Anterior cingulate cortex (tissue), 58 donors: ENCODE results near the gene SBF2.
A peak's percentile ranks its signal among the peaks of the same experiment; 100 is the strongest.

Experiments used
- DNase-seq, 58 donors: peaks; one replicate each; lab custom pipeline; 2025; lab: John Stamatoyannopoulos, UW

Gene SBF2

DNA sequence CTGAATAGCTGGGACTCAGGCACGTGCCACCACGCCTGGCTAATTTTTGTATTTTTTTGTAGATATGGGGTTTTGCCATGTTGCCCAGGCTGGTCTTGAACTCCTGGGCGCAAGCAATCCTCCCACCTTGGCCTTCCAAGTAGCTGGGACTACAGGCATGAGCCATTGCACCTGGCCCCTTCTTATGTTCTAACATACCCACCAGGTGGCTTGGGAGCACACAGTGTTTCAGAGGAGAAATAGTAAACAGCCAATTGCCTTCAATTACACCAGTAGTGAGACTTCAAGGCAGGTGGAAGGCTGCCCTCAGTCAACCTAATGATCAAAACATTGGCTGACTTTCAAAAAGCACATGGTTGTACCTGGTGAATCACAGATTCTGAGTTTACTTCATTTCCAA lies 462.9 kb downstream of the SBF2 start:
- no peak for DNase-seq

DNA sequence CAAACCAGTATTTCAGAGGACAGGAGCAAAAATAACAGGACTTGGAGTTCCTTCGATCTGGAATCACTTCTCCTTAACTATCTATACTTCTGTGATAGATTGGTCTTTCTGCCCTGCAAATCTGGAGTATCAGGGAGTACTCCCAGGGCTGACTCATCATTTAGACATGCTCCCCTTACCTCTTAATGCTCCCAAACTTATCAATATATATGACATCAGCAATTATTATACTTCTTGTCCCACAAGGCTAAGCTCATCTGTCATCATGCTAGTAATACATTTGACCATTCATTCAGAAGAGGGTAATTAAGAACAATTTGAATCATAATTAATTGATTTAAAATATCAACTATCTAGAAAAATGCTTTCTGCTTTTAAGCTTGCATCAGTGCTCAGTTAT lies 466.3 kb downstream of the SBF2 start:
- no peak for DNase-seq

DNA sequence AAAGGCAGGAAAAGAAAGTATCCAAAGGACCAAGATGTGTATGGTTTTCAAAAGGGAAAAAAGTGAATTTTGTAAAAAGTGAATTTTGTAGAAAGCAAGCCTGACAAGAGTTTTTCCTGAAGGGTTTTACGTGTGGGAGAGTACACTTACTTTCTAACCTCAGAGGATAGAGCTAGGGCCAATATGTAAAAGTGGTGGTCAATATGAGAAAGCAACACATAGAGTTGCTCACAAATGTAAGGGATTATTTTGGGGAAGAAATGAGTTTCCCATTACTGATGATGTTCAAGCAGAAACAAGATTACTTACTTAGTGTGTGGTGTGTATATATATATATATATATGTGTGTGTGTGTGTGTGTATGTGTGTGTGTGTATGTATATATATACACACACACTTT lies 467.6 kb downstream of the SBF2 start:
- DNase-seq = no peak

GRCh38 chr11:9825895-9826294 lies 468.1 kb downstream of the SBF2 start:
- DNase-seq = no peak

- DNase-seq = no peak
These were observed 468.7 kb downstream of the SBF2 start for GRCh38 chr11:9825315-9825714.

DNA sequence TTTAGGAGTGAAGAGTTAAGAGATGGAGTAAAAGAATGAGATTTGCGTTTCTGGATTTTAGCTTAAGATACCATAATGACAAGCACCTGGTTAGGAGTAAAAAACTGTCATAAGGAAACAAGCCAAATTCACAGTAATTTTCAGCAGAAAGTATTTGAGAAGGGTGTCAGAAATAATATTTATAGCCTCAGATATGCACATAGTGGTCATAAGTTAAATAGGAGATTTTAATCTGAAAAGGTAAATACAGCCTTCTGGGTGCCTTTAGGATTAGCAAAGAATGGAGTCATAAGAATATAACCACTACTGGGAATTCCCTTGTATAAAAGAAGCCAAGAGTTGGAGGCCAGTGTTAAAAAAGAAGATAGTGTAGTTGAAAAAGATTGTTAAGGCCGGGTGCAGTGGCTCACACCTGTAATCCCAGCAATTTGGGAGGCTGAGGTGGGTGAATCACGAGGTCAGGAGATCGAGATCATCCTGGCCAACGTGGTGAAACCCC lies 470.1 kb downstream of the SBF2 start:
- no peak for DNase-seq

- DNase-seq = no peak
These were observed 470.6 kb downstream of the SBF2 start for GRCh38 chr11:9823439-9823838.

DNA sequence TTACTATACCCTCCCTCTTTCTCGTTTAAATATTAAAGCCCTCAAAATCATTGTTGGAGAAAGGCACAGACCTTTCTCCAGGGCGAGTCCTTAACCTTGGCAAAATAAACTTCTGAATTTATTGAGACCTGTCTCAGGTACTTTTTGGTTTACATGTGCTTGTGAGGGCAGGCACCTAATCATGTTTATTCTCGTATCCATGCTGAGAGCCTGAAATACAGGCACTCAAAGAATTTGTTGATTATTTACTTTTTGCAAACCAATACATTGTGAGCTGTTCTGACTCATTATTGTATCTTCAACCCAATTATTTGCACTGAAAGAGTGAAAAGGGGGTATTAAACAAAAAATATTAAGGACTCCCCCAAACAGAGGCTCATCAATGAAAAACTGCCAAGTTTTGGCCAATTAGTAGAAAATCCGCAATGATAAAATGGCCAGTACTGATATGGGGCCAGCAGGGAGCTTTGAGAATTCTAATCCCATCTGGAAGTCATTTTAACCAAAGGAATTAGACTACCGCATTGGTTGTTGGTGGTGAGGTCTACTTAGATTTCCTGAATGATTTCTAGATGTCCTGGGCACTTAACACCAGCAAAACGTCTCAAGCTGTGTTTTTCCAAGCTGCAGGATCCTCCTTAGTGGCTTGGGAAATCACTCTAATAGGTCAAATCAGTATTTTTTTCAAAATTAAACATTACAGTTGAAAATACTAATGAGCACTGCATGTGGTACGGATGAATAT lies 472.8 kb downstream of the SBF2 start:
- no peak for DNase-seq

DNA sequence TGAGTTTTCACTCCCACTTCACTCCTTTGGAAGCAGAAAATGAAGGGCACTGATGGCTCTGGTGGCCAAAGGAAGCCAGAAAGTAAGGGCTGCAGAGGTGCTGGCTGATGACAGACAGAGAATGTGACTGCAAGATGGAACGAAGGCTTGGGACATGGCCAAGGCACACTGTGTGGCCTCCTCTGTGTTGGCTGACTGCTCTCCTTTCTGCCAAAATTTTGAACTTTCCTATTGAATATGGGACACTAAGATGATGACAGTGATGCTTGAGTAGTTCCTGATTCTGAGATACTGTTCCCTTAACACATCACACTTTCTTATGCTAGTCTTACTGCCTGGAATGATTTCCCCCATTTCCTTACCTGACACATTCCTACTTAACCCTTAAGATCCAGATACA lies 473.8 kb downstream of the SBF2 start:
- DNase-seq = no peak

DNA sequence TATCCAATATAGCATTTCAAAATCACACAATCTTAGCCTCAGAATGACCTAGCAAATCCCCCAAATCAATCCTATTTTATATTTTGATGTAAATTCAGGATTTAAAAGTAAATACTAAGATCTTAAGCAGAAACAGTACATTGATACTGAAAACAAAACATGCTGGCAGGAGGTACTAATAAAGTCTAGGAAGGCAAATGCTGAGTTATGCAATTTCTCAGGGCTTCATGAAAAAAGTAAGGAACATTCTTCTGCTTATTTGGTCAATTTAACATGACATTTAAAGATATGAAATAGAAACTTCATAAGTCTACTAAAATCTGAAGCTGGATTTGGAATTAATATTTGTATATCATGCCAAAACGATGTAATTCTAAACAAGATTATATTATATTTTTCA lies 476.8 kb downstream of the SBF2 start:
- DNase-seq = no peak

GRCh38 chr11:9815486-9816136 lies 478.4 kb downstream of the SBF2 start:
- DNase-seq = peak in 1 of 58 donors; percentile 6

DNA sequence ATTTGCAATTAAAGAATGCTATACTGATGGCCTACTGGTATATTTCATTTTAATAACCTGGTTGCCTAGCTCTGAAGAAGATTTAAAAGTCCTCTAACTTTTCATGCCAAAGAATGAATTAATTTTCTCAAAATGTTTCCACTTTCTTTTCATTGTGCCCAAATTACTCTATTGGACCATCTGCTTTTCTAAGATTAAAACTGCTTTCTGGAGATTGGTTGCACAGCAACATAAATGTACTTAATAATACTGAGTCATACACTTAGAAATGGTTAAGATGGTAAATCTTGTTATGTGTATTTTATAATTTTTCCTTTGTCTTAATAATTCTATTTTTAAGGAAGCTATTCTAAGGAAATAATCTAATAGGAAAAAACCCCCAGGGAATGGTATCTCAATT lies 479.9 kb downstream of the SBF2 start:
- no peak for DNase-seq

- no peak for DNase-seq
These were observed 485.1 kb downstream of the SBF2 start for GRCh38 chr11:9808943-9809342.

DNA sequence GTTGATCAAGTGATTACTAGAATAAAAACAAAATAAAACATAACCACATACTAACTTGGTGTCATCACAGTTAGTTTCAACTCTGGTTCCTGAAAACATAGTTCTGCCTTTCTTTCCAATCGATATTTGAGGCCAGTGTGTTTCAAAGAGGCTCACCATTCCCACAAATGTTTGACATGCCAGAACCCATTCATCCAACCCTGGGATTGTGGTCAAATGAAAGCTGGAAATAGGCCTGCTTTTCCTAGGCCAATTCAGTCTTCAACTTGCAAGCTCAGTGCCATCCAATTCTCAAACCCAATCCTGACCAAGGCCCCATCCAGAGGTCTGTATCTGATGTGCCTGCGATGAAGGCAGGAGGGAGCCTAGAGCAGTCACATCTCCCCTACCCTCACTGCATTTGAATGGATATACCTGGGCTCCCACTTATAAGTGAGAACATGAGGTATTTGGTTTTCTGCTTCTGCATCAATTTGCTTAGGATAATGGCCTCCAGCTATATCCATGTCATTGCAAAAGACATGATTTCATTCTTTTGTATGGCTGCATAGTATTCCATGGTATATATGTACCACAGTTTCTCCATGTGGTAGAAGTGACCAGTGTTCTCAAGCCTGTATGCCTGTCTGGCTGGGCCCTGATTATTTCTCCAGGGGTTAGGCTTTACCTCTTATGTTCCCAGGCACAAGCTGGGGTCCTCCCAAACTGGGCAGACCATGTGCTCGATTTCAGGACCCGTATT lies 486.9 kb downstream of the SBF2 start:
- no peak for DNase-seq

- no peak for DNase-seq
These were observed 489.6 kb downstream of the SBF2 start for GRCh38 chr11:9804419-9804902.

GRCh38 chr11:9803685-9804418 lies 490.2 kb downstream of the SBF2 start:
- DNase-seq = no peak

DNA sequence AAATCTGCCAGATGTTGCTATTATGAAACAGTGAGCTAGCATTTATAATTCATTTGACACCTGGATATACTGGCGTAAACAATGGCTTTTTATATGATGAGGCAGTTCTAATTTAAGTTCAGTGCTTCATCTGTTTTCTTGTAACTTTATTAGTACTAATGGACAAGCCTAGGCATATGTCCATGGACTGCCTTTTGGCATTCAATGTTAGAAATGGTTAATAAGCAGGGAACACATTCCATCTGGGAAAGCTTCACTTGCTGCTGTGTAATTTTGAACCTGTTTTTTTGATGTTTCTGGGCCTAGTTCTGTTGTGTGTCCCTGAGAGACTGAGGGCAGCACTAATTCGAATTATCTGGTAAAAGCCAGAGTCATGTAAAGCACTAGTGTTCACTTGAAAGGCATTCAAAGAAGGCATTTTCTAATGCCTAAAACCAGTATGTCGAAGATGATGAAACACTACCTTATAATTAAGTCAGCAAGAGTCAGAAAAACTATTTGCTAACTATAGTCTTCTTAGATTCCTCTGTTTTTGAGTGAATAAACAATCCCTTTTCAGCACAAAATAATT lies 491.6 kb downstream of the SBF2 start:
- DNase-seq = no peak

DNA sequence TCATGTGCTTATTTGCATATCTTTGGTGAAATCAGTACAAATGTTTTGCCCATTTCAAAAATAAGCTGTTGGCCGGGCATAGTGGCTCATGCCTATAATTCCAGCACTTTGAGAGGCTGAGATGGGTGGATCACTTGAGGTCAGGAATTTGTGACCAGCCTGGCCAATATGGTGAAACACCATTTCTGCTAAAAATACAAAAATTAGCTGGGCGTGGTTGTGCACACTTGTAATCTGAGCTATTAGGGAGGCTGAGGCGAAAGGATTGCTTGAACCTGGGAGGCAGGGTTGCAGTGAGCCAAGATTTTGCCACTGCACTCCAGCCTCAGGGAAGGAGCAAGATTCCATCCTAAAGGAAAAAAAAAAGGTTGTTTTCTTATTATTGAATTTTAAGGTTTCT lies 494.1 kb downstream of the SBF2 start:
- DNase-seq = no peak

DNA sequence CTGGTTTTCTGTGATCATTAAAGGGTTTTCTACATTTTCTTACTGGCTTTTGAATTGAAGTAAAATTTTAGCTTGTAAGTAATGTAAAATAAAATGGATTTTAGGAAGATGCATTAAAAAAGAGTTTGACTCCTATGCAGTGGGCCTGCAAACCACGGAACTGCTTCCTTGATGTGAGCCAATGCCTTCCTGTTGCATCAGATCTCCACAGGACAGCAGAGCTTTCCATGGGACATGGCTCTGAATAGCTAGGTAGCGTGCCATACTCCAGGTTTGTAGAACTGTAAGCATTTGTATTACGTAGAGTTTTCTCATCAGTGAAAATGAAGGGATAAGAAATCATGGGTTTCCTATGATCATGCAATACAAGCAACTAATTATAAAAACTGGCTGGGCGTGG lies 496.7 kb downstream of the SBF2 start:
- DNase-seq = no peak

DNA sequence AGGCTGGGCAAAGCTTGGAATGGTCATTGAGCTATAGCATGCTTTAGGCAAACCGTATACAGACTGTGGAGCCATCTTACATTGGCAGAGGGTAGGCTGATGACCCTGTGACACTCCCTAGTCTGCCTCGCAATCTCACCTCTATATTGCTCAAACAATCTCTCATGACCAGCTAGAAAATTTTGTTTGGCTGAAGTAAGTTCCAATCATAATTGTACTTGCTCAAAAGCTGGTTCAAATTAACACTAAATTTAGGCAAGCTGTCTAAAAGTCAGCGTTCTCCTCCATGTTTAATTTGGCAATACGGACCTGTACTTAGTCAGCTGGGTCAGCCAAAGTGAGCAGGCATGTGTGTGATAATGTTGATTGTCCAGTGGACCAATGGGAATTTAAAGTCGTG lies 497.2 kb downstream of the SBF2 start:
- DNase-seq = no peak
